Lower leg skin (tissue), 4 donors: Measurements from ENCODE around the gene ADGRF3. TPM values are rescaled to one million over a fixed set of nuclear protein-coding genes. Genes with fewer than 3 reads are reported as not detected.

ENCODE experiments used
- DNase-seq, 2 donors: peaks; one replicate each; pipeline ENCODE4 v3.0.0-alpha.2; 2019; ENCODE audit warnings: low spot score in 2 of 2
- H3K4me3 ChIP-seq: fragments of 200-600 bp; sonication (generic); 2 replicates; pipeline ENCODE4 v1.5.1; 2017; ENCODE audit warnings: mild to moderate bottlenecking, low read depth; ENCODE audit not compliant: poor library complexity, severe bottlenecking
- CTCF ChIP-seq, 3 donors: fragments of 450-650 bp; IDR thresholded peaks; one replicate each; pipeline ENCODE4 v1.5.1; 2016; ENCODE audit warnings: antibody characterized with exemption in 3 of 3, mild to moderate bottlenecking in 3 of 3, moderate library complexity in 2 of 3
- POLR2A ChIP-seq, 2 donors: fragments of 450-650 bp; IDR thresholded peaks; one replicate each; pipeline ENCODE4 v1.6.1; 2016 to 2017; ENCODE audit warnings: antibody characterized with exemption in 2 of 2, mild to moderate bottlenecking in 1 of 2, moderate library complexity in 1 of 2
- WGBS, 2 donors: methylation state at CpG; one replicate each; pipeline ENCODE4 v1.1.5; 2018; 5-methylcytosine and 5-hydroxymethylcytosine counted together
- intact Hi-C: fragments of 100-400 bp; cut with DNase I; formaldehyde crosslinking; loops from one replicate; pipeline ENCODE4 v1.15.0; 2023; ENCODE audit warnings: low total_unique reads
- total RNA-seq, 4 donors: library from RNA; depleted of rRNA; stranded (reverse); fragments of >200 nt; gene quantifications; one replicate each; pipeline ENCODE4 v1.1.0, GENCODE V29; 2016

The ADGRF3 gene
- total RNA-seq = under 1 TPM in 3 of 4 donors, not detected in 1; 0.05 to 0.25 (median 0.06) TPM

- DNase-seq = peak; percentile 26 to 91
- H3K4me3 ChIP-seq = peak within 1 kb of the TSS; percentile 78
- 0 to 1% methylated on average over 27 to 28 of the region's 28 CpGs for WGBS, 2 donors
- no peak for TF ChIP-seq CTCF (IDR thresholded peaks at IDR 0.05)
- TF ChIP-seq POLR2A (IDR thresholded peaks at IDR 0.05) = no peak
- intact Hi-C loops = no loop called here
These were observed at the start of gene ADGRF3 for GRCh38 chr2:26346454-26347053. Gene ADGRF3 (minus strand): TSS chr2:26346789. CDS start chr2:26346234, 555 bp downstream.

GRCh38 chr2:26395394-26395793 lies 48.8 kb upstream of the ADGRF3 start:
- no peak for DNase-seq
- TF ChIP-seq CTCF (IDR thresholded peaks at IDR 0.05) (no peak), POLR2A (IDR thresholded peaks at IDR 0.05) (no peak)
- WGBS, 2 donors = 61 to 65% methylated on average over 4 of the region's 4 CpGs
- intact Hi-C loops = no loop called here
- no peak overlapping the region for H3K4me3 ChIP-seq

- intact Hi-C loops = no loop called here
- TF ChIP-seq POLR2A (IDR thresholded peaks at IDR 0.05) = no peak
- TF ChIP-seq CTCF (IDR thresholded peaks at IDR 0.05) = no peak
- 78 to 86% methylated on average over 4 of the region's 4 CpGs for WGBS, 2 donors
- no peak for DNase-seq
- H3K4me3 ChIP-seq = no peak overlapping the region
These were observed 48.1 kb upstream of the ADGRF3 start for GRCh38 chr2:26394694-26395093.

GRCh38 chr2:26387189-26387588 lies 40.6 kb upstream of the ADGRF3 start:
- intact Hi-C loops = no loop called here
- no peak for DNase-seq
- WGBS, 2 donors = 93 to 95% methylated on average over 4 of the region's 4 CpGs
- TF ChIP-seq POLR2A (IDR thresholded peaks at IDR 0.05) = no peak
- no peak for TF ChIP-seq CTCF (IDR thresholded peaks at IDR 0.05)
- no peak overlapping the region for H3K4me3 ChIP-seq

- TF ChIP-seq CTCF (IDR thresholded peaks at IDR 0.05) (no peak), POLR2A (IDR thresholded peaks at IDR 0.05) (no peak)
- no peak overlapping the region for H3K4me3 ChIP-seq
- intact Hi-C loops = no loop called here
- no peak for DNase-seq
These were observed 38.0 kb upstream of the ADGRF3 start for GRCh38 chr2:26384597-26384996.

- no peak overlapping the region for H3K4me3 ChIP-seq
- TF ChIP-seq CTCF (IDR thresholded peaks at IDR 0.05) = no peak
- TF ChIP-seq POLR2A (IDR thresholded peaks at IDR 0.05) = no peak
- intact Hi-C loops = no loop called here
- WGBS, 2 donors = 86 to 88% methylated on average over 9 of the region's 9 CpGs
- DNase-seq = no peak
These were observed 37.6 kb upstream of the ADGRF3 start for GRCh38 chr2:26384183-26384582.
